Activated CD4-positive, alpha-beta T cell treated with anti-CD3 and anti-CD28 coated beads, Interleukin-2, amount 50 U/mL, for 4 hours (primary cell): ENCODE data around the gene LRRC8D.

ENCODE experiments used
- DNase-seq, 2 experiments: peaks; one replicate each; pipeline ENCODE4 v3.0.0-alpha.2; 2020

LRRC8D gene

DNA sequence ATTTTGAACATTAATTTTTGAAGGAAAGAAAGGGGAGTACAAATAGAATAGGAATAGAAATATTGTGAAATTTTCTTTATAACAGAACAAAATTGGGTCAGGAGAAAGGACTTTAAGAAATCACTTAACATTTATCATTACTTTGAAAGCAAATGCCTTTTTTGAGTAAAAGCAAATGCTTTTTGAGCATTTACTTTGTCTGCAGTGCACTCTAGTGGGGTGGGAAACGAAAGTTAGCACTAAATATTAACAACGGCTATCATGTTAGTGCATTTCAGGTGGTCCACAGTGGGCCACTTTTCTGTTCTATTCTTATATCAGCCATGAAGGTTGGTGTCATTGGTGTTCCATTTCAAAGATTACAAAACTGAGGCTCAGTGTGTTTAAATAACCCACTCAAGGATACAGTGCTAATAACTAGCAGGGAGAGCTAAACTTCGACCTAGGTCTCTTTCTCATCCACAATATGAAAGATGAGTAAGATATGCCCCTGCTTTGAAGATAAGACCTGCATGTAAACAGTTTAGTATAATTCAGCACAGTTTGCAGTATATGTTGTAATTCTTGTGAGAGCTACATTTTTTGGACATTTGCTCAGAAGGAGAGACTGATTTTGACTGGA, 13.4 kb downstream of the LRRC8D start:
- no peak for DNase-seq

- no peak for DNase-seq
Measured at GRCh38 chr1:89836252-89837035, 15.6 kb downstream of the LRRC8D start.

GRCh38 chr1:89837036-89837481, 16.2 kb downstream of the LRRC8D start:
- DNase-seq = no peak

GRCh38 chr1:89837510-89837909, 16.7 kb downstream of the LRRC8D start:
- no peak for DNase-seq

DNA sequence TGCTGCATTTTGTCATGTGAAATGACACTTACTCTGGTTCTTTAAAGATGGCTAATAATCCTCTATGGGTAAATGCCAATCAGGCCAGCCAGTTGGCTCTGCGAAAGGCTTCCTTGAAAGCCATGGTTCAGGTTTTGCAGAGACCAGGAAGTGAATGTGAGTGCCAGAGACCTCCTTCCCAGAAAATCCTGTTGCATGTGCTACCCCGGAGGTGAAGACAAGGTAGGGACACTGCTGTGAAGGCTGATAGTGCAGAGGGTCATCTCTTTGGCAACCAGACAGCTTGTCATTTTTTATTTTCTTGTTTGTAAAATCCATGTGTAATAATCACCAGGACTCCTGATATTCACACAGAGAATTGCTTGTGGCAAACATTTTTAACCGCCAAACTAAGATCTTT, 18.7 kb downstream of the LRRC8D start:
- no peak for DNase-seq

GRCh38 chr1:89841507-89841906, 20.7 kb downstream of the LRRC8D start:
- no peak for DNase-seq

- peak in 1 of 2 experiments; percentile 1 for DNase-seq
Measured at GRCh38 chr1:89842567-89843272, 21.9 kb downstream of the LRRC8D start.

- peak; percentile 73 to 75 for DNase-seq
Measured at GRCh38 chr1:89843273-89844130, 22.7 kb downstream of the LRRC8D start.

DNA sequence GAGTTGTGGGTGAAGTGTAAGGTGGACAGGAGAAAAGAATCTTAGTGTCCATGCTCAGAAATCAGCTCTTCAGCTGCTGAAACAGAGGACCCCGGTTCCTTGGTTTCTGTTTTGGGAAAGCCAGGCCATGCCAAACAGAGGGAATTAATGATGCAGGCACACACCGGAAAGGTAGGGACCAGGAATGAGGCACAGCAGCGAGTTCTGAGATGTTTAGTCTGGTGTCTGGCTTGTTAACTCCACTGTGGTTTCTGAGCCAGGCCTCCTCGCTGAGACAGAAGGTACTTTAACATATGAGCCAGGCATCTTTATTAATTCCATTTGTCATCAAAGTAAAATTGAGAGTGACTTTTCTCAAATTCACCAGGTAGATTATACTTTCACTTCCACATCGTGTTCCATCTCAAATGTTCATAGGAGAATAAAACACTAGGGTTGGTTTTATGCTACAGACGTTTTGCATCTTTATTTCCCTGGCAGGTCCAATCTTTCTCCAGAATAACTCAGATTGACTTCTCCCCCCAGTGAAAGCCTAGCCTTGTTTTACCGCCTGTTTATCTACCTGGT, 23.5 kb downstream of the LRRC8D start:
- peak; percentile 50 to 60 for DNase-seq

DNA sequence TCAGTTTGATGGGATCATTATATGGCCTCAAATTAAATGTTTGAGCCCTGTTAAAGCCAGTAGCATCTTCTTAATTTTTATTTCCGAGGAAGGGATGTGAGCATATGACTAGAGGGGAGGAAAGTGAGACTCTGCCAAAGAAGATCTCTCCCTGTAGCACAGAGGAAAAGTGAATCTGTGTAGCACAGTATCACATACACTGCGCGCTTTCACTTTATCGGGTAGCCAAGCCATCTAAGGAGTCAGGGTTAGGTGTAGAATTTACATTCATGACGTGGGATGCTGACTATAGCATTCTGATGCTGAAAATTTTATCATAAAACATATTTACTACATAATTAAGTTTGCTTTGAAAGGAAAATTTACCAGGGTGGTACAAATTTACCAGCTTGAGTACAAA, 24.0 kb downstream of the LRRC8D start:
- peak in 1 of 2 experiments; percentile 13 for DNase-seq

DNA sequence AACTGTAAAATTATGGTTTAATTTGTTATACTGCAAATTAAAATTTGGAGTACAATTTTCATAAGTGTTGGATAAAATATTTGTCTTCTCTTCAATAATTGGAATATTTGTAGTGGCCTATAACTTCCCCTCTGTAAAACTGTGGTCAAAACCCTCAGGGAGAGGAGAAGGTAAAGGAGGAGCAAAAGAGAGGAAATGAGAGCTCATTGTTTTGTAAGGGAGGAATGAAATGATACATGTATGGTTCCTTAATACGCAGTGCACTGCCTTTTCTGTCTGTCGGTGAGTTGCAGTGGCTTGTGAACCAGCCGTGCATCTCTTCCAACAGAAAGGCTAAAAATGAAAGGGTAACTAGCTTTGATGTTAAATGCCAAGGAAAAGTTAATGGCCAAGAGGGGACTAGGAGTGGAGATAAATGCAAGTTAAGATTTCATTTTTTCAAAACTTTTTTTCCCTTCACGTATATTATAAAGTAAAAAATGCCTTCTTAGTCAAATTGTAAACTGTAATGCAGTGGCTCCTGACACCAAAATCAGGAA, 26.4 kb downstream of the LRRC8D start:
- DNase-seq = no peak

- DNase-seq = no peak
Measured at GRCh38 chr1:89850844-89851415, 30.1 kb downstream of the LRRC8D start.

- DNase-seq = no peak
Measured at GRCh38 chr1:89854140-89854539, 33.3 kb downstream of the LRRC8D start.

GRCh38 chr1:89855413-89856123, 34.7 kb downstream of the LRRC8D start:
- no peak for DNase-seq

GRCh38 chr1:89863165-89863830, 42.5 kb downstream of the LRRC8D start:
- no peak for DNase-seq

DNA sequence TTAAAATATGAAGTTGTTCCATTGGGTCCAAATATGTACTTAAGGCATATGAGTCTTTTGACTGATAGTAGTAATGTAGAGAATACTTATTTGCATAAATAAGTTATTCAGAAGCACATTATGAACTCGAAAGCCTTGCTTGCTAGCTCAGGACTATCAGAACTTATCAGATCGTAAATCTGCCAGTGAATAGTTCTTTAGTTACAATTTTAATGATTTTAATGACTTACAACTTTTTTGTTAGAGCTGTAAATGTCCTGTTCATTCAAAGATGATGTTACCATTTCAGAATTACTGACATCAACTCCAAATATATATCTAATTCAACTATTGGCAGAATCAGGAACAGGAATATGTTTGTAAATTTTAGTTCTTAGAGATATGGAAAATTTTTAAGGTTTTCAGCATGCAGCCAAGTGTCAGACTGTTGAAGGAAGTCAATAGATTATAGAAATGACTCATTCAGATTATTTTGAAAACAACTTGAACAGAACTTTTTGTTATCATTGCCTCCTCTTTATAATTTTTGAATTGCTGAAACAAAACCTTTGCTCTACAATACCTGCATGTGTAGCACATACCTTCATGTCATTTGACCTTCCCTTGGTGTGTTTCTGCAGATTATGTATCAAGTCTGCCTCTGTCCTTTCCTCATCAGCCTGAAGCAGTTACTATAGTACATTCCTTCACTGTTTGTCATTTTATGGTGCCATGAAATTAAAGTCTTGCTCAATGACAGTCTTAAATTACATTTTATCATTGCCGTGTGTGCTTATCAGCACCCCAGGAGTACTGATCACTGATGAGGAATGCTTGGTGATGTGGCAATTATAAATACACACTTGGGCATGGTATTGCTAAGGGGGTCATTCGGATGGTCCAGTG, 44.9 kb downstream of the LRRC8D start:
- no peak for DNase-seq

DNA sequence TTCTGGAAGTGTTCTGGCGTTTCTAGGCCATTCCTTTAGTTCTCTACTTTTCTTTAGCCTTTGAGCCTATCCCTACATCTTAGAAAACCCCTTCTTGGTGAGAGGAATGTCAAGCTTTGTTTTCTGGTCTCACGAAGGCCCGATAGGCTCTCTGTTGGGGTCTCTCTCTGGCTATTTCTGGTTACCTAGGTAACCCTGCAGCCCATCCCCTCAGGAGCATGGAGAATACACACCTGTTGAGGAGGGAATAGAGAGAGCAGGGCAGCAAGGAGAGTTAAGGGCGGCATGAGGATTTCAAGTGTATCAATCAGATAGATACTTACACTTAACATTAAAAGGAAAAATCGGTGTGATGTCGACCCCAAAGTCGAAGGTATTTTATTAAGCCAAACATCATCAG, 45.7 kb downstream of the LRRC8D start:
- DNase-seq = no peak

DNA sequence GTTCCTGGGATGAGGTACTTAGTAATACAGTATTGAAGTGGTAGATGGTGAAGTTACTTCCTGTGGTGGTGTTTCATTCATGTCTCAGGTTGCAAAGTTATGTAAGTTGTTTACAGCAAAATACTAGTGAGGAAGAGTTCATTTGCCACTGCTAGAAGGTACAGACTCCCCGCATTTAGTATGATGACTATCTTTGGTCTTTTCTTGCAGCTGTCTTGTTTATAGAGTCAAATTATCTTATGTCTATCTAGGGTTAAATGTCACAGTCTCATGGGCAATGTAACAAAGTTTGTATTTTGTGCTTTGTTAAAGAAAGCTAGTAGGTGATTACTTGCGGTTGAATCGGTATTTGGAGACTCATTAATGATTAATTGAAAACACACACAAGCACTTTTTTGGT, 50.2 kb downstream of the LRRC8D start:
- no peak for DNase-seq

- no peak for DNase-seq
Measured at GRCh38 chr1:89871768-89872473, 51.1 kb downstream of the LRRC8D start.
